Cerebellar cortex (tissue), 1 donor: ENCODE data around the gene ITGAL.
"Not testable (repeated sequence)": the region's sequence is repeated elsewhere in the genome, so short reads cannot be mapped to it uniquely, and the experiment has no call there.

Source experiments
- DNase-seq: peaks from one replicate; pipeline ENCODE4 v3.0.0-alpha.2; 2015; ENCODE audit warnings: low spot score

ITGAL gene

DNA sequence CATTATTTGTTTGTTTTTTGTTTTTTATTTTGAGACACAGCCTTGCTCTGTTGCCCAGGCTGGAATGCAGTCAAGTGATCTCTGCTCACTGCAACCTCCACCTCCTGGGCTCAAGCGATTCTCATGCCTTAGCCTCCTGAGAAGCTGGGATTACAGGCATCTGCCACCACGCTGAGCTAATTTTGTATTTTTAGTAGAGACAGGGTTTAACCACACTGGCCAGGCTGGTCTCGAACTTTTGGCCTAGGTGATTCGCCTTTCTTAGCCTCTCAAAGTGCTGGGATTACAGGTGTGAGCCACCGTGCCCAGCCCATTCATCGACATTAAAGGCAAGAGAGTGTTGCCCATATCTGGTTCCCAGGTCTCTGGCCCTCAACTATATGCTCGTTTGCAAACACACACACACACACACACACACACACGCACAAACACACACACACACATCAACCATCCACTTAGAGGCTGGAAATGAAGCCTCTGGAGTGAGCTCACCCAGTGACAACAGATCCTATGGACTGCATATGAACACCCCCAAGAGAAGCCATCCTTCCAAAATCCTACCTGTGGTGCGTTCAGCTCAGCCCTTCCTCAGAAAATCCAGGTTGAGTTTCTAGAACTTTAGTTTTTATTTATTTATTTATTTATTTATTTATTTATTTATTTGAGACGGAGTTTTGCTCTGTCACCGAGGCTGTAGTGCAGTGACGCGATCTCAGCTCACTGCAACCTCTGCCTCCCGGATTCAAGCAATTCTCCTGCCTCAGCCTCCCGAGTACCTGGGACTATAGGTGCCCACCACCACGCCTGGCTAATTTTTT, 14.6 kb upstream of the ITGAL start:
- DNase-seq, result no peak

GRCh38 chr16:30458561-30459394, 13.8 kb upstream of the ITGAL start:
- no peak for DNase-seq

DNA sequence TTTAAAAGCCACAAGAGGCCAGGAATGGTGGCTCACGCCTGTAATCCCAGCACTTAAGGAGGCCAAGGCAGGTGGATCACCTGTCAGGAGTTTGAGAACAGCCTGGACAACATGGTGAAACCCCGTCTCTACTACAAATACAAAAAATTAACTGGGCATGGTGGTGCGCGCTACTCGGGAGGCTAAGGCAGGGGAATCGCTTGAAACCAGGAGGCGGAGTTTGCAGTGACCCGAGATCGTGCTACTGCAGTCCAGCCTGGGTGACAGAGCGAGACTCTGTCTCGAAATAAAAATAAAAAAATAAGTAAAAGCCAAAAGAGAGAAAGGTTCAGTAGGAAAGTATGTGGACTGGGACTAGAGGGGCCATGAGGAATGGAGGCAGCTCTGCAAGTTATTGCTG, 13.1 kb upstream of the ITGAL start:
- no peak for DNase-seq

DNA sequence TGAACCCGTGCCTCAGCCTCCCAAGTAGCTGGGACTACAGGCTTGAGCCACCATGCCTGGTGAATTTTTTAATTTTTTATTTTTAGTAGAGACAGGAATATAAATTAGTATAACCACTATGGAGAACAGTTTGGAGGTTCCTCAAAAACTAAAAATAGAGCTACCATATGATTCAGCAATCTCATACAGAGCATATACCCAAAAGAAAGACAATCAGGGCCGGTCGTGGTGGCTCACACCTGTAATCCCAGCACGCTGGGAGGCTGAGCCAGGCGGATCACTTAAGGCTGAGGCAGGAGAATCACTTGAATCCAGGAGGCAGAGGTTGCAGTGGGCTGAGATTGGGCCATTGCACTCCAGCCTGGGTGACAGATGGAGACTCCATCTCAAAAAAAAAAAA, 11.1 kb upstream of the ITGAL start:
- DNase-seq, result not testable (repeated sequence)

DNA sequence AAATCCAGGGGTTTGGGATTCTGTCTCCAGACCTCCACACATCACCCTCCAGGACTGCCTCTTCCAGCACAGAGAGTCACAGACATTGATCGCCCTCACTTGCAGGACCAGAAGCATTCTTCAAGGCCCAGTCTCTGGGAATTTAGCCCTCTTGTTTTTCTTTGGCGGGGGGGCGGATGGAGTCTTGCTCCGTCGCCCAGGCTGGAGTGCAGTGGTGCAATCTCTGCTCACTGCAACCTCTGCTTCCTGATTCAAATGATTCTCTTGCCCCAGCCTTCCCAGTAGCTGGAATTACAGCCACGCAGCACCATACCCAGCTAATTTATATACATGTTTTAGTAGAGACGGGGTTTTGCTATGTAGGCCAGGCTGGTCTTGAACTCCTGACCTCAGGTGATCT, 8.5 kb upstream of the ITGAL start:
- no peak for DNase-seq

DNA sequence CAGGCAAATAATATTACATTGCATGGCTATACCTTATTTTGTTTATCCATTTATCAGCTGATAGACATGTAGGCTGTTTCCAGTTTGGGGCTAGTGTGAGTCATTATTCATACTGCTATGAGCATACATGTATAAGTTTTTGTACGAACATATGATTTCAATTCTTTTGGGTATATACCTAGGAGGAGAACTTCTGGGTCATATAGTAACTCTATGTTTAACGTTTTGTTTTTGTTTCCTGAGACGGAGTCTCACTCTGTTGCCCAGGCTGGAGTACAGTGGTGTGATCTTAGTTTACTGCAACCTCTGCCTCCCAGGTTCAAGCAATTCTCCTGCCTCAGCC, 2.4 kb upstream of the ITGAL start:
- no peak for DNase-seq

GRCh38 chr16:30470632-30470995, 1.9 kb upstream of the ITGAL start:
- no peak for DNase-seq

GRCh38 chr16:30473231-30474073, 910 bp downstream of the ITGAL start:
- no peak for DNase-seq

DNA sequence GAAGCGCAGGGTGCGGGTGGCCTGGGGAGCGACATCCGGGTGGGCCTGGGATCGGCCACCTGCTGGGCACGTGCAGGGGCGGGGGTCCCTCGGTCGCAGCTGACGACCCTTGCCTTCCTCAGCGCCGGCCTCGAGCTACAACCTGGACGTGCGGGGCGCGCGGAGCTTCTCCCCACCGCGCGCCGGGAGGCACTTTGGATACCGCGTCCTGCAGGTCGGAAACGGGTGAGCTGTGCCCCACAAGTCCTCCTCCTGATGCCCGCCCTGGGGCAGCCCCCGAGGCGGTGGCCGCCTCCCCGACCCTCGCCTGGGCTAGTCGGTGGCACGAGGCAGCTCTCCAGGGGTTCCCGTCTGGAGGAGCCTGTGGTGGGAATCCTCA, 1.5 kb downstream of the ITGAL start:
- no peak for DNase-seq

- no peak for DNase-seq
These were observed 2.1 kb downstream of the ITGAL start for GRCh38 chr16:30474684-30475083.

DNA sequence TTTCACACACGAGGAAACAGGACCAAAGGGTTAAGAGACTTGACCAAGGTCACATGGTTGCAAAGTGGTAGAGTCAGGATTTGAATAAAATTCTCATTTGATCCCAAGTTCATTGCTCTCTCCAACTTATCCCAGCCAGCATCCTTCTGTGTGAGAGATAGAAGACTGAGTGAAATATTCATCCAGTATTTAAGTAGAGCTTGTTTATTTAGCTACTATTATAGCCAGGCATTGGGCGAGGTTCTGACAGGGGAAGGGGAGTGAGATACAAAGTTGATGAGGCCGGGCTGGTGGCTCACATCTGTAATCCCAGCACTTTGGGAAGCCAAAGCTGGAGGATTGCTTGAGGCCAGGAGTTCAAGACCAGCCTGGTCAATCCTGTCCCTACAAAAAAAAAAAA, 4.4 kb downstream of the ITGAL start:
- DNase-seq, result no peak

- not testable (repeated sequence) for DNase-seq
These were observed 5.2 kb downstream of the ITGAL start for GRCh38 chr16:30477773-30478172.

- no peak for DNase-seq
These were observed 6.4 kb downstream of the ITGAL start for GRCh38 chr16:30478766-30479478.

DNA sequence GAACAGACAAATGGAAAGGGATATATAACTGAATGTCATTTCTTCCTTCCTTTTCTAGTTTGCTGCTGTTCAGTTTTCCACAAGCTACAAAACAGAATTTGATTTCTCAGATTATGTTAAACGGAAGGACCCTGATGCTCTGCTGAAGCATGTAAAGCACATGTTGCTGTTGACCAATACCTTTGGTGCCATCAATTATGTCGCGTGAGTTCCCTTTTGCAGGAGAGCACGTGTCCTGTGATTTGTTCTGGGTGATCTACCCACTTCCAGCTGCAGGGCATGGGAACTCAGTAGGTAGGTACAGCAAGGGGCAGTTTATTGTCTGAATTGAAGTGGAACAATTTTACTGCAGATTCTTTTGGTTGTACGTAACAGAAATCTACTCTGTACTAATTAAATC, 8.8 kb downstream of the ITGAL start:
- DNase-seq, result no peak

DNA sequence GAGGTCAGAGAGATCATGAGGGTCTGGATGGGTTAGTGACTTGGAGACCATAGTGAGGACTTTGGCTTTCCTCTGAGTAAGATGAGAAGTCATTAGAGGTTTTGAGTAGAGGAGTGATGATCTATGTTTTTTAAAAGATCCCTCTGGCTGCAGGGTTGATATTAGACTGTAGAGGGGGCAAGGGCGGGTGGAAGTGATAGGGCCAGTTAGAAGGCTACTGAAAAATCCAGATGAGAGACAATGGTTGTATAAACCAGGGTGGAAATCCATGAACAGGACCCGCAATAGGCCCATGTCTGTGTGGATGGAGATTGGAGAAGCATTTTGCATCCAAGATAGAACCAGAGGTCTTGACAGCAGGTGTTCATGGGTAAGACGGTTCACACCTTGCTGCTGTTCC, 9.8 kb downstream of the ITGAL start:
- DNase-seq, result no peak

DNA sequence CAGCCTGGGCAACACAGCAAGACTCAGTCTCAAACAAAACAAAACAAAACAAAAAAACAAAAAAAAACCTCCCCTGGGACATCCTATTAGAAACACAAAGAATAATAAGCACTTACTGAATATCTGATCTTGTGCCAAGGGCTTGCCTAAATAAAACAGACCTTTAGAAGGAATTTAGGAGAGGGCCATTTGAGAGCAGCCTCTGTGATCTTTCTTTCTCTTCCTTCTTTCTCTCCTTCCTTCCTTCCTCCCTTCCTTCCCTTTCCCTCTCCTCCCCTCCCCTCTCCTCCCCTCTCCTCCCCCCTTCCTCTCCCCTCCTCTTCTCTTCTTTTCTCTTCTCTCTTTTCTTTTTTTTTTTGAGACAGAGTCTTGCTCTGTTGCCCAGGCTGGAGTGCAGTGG, 12.3 kb downstream of the ITGAL start:
- no peak for DNase-seq

DNA sequence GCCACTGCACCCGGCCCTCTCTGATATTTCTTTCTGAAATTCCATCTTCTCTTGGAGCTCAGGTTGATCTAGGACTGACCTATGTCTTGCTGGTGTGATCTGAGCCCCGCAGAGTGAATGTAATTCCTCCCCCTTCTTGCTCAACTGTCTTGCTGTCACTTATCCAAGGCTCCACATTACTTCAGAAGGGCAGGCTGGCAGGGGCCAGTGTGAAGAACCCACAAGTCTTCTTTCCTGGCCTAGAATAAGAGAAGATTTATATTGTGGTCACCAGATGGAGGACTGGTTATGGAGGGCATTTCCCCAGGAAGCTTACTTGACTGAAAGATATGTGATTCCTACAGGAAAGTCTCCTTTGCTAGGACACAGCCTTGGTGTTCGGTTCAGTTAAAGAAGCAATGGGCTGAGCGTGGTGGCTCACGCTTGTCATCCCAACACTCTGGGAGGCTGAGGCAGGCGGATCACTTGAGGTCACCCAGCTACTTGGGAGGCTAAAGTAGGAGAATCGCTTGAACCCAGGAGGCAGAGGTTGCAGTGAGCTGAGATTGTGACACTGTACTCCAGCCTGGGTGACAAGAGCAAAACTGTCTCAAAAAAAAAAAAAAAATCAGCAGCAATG, 13.4 kb downstream of the ITGAL start:
- no peak for DNase-seq

GRCh38 chr16:30488764-30489605, 16.4 kb downstream of the ITGAL start:
- DNase-seq, result no peak

DNA sequence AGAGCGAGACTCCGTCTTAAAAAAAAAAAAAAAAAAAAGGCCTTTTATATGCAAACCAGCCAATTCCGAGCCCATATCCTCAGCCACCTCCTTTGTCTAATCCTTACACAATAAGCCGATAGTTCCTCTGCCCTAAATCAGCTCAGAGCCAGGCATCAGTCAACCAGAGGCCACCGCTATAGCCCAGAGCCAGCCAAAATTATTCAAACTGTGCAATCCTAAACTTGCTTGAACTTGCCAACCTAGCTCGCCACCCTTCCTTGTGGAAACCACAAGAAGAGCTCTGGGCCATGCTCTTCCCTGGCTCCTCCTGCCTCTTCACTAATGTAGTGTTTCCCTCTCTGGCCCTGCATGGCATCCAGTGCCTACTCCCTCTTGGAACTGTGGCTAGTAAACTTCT, 17.7 kb downstream of the ITGAL start:
- DNase-seq, result no peak

- no peak for DNase-seq
These were observed 18.7 kb downstream of the ITGAL start for GRCh38 chr16:30491229-30491628.
